Measurements from ENCODE around the gene MELK.

MELK gene

GRCh38 chr9:36686471-36686870, 113.8 kb downstream of the MELK start:
- Histone ChIP-seq H3K27me3 (ENCODE audit: insufficient read depth, low read length) (no peaks in the 10 kb centered on the region), H3K4me3 (ENCODE audit: low read depth, low read length, poor library complexity, severe bottlenecking) (no peak overlapping the region), H3K79me2 (ENCODE audit: insufficient read depth, low read length) (no peaks in the 10 kb centered on the region), H4K20me1 (ENCODE audit: insufficient read depth, low read length) (no peaks in the 10 kb centered on the region), H3K4me2 (ENCODE audit: low read length) (no peak overlapping the region), H3F3A (ENCODE audit: insufficient read depth, low read length) (no peaks in the 10 kb centered on the region), H3K36me3 (ENCODE audit: insufficient read depth, low read length) (no peaks in the 10 kb centered on the region), H3K4me1 (ENCODE audit: insufficient read depth, low read length, severe bottlenecking) (no peaks in the 10 kb centered on the region), H3K9me2 (ENCODE audit: low read depth, low read length) (no peaks in the 10 kb centered on the region), H3K27ac (ENCODE audit: low read depth, low read length, poor library complexity, severe bottlenecking) (no peak overlapping the region), H2AFZ (ENCODE audit: low read length) (no peak overlapping the region), H3K9me3 (ENCODE audit: low read length) (no peaks in the 10 kb centered on the region), H3K9ac (ENCODE audit: low read length) (no peak overlapping the region)
- TF ChIP-seq EZH2 (IDR thresholded peaks at IDR 0.05; ENCODE audit: borderline replicate concordance, low read length) = no peak
- TF ChIP-seq, protein P1, sequence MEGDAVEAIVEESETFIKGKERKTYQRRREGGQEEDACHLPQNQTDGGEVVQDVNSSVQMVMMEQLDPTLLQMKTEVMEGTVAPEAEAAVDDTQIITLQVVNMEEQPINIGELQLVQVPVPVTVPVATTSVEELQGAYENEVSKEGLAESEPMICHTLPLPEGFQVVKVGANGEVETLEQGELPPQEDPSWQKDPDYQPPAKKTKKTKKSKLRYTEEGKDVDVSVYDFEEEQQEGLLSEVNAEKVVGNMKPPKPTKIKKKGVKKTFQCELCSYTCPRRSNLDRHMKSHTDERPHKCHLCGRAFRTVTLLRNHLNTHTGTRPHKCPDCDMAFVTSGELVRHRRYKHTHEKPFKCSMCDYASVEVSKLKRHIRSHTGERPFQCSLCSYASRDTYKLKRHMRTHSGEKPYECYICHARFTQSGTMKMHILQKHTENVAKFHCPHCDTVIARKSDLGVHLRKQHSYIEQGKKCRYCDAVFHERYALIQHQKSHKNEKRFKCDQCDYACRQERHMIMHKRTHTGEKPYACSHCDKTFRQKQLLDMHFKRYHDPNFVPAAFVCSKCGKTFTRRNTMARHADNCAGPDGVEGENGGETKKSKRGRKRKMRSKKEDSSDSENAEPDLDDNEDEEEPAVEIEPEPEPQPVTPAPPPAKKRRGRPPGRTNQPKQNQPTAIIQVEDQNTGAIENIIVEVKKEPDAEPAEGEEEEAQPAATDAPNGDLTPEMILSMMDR (IDR thresholded peaks at IDR 0.05; ENCODE audit: low read length) = no peak

DNA sequence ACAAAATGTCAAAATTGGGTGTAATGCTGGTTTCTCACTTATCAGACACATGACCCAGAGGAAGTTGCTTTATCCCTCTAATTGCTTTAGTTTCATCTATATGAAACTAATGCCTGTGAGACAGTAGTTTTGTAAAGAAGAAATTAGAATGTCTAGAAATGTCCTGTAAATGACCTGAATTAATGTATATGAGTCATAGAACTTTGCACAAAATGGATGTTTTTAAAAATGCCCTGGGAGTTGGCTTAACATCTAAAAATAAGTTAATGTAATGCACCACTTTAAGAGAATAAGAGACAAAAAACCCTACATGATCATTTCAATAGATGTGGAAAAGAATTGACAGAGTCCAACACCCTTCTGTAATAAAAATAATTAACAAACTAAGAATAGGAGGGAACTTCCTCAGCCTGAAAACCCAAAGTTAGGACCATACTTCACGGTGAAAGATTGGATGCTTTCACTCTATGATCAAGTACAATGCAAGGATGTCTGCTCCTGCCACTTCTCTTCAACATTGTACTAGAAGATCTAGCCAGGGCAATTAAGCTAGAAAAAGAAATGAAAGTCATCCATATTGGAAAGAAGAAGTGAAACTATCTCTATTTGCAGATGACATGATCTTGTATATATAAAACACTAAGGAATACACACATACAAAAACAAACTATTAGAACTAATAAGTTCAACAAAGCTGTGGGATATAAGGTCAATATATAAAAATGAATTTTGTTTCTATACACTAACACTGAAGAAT, 117.9 kb downstream of the MELK start:
- Histone ChIP-seq H4K20me1 (ENCODE audit: insufficient read depth, low read length) (no peaks in the 10 kb centered on the region), H2AFZ (ENCODE audit: low read length) (no peak overlapping the region), H3K79me2 (ENCODE audit: insufficient read depth, low read length) (no peaks in the 10 kb centered on the region), H3K36me3 (ENCODE audit: insufficient read depth, low read length) (no peaks in the 10 kb centered on the region), H3K27me3 (ENCODE audit: insufficient read depth, low read length) (no peaks in the 10 kb centered on the region), H3K4me2 (ENCODE audit: low read length) (no peak overlapping the region), H3K4me1 (ENCODE audit: insufficient read depth, low read length, severe bottlenecking) (no peaks in the 10 kb centered on the region), H3K9me2 (ENCODE audit: low read depth, low read length) (no peaks in the 10 kb centered on the region), H3K9me3 (ENCODE audit: low read length) (no peaks in the 10 kb centered on the region), H3K4me3 (ENCODE audit: low read depth, low read length, poor library complexity, severe bottlenecking) (no peak overlapping the region), H3K9ac (ENCODE audit: low read length) (no peak overlapping the region), H3K27ac (ENCODE audit: low read depth, low read length, poor library complexity, severe bottlenecking) (no peak overlapping the region), H3F3A (ENCODE audit: insufficient read depth, low read length) (no peaks in the 10 kb centered on the region)
- TF ChIP-seq, protein P1 (IDR thresholded peaks at IDR 0.05; ENCODE audit: low read length) = no peak
- no peak for TF ChIP-seq EZH2 (IDR thresholded peaks at IDR 0.05; ENCODE audit: borderline replicate concordance, low read length)

DNA sequence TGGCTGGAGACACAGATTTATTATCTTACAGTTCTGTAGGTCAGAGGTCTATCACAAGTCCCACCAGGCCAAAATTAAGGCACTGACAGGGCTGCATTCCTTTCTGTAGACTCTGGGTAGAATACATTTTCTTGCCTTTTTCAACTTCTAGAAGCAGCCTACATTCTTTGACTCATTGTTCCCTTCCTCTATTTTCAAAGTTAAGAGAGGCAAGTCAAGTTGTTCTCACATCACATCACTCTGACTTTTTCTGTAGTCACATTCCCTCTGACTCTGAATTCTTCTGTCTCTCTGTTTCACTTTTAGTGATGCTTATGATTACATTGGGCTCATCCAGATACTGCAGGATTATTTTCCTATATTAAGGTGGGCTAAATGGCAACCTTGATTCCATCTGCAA, 119.0 kb downstream of the MELK start:
- Histone ChIP-seq H3K4me3 (ENCODE audit: low read depth, low read length, poor library complexity, severe bottlenecking) (no peak overlapping the region), H3K9me3 (ENCODE audit: low read length) (no peaks in the 10 kb centered on the region), H3K27me3 (ENCODE audit: insufficient read depth, low read length) (no peaks in the 10 kb centered on the region), H3K9me2 (ENCODE audit: low read depth, low read length) (no peaks in the 10 kb centered on the region), H3K9ac (ENCODE audit: low read length) (no peak overlapping the region), H3F3A (ENCODE audit: insufficient read depth, low read length) (no peaks in the 10 kb centered on the region), H4K20me1 (ENCODE audit: insufficient read depth, low read length) (no peaks in the 10 kb centered on the region), H2AFZ (ENCODE audit: low read length) (no peak overlapping the region), H3K4me1 (ENCODE audit: insufficient read depth, low read length, severe bottlenecking) (no peaks in the 10 kb centered on the region), H3K4me2 (ENCODE audit: low read length) (no peak overlapping the region), H3K27ac (ENCODE audit: low read depth, low read length, poor library complexity, severe bottlenecking) (no peak overlapping the region), H3K79me2 (ENCODE audit: insufficient read depth, low read length) (no peaks in the 10 kb centered on the region), H3K36me3 (ENCODE audit: insufficient read depth, low read length) (no peaks in the 10 kb centered on the region)
- no peak for TF ChIP-seq EZH2 (IDR thresholded peaks at IDR 0.05; ENCODE audit: borderline replicate concordance, low read length)
- TF ChIP-seq, protein P1 (IDR thresholded peaks at IDR 0.05; ENCODE audit: low read length) = no peak

All from OCI-LY1 (cell line).